HL-60 (cell line): ENCODE data around the gene CNR2.

Source experiments
- DNase-seq, 2 experiments: peaks; one replicate each; pipeline ENCODE4 v3.0.0-alpha.2; 2010 to 2020; ENCODE audit warnings: low read depth in 1 of 2, low spot score in 1 of 2
- H3K27ac ChIP-seq: fragments of 250-450 bp; sonication (Bioruptor Pico); replicated peaks from 2 replicates; pipeline ENCODE4 v1.5.1; 2020; ENCODE audit warnings: mild to moderate bottlenecking, moderate library complexity
- H3K27me3 ChIP-seq: fragments of 250-450 bp; sonication (Bioruptor Pico); 2 replicates; pipeline ENCODE4 v1.5.1; 2021; ENCODE audit warnings: mild to moderate bottlenecking, moderate library complexity; ENCODE audit not compliant: insufficient read depth, poor library complexity, severe bottlenecking
- H3K4me3 ChIP-seq: replicated peaks from 2 replicates; pipeline ENCODE4 v1.5.1; 2011; ENCODE audit warnings: mild to moderate bottlenecking, control low read depth, low read length; ENCODE audit not compliant: insufficient read depth
- CTCF ChIP-seq: IDR thresholded peaks from one replicate; pipeline ENCODE4 v1.5.1; 2011; ENCODE audit warnings: low read length, control low read depth, inconsistent platforms; ENCODE audit not compliant: insufficient read depth
- GABPA ChIP-seq: IDR thresholded peaks from 2 replicates; pipeline ENCODE4 v1.6.1; 2012; ENCODE audit warnings: low read depth
- POLR2AphosphoS5 ChIP-seq: IDR thresholded peaks from 2 replicates; pipeline ENCODE4 v1.6.1; 2012; ENCODE audit warnings: low read depth
- REST ChIP-seq: IDR thresholded peaks from 2 replicates; pipeline ENCODE4 v1.6.1; 2012; ENCODE audit warnings: low read depth; ENCODE audit not compliant: insufficient replicate concordance
- SPI1 ChIP-seq: IDR thresholded peaks from 2 replicates; pipeline ENCODE4 v1.6.1; 2012; ENCODE audit warnings: low read depth, mild to moderate bottlenecking, borderline replicate concordance
- long read RNA-seq: library from polyadenylated mRNA; unstranded; transcript quantifications from one replicate; pipeline ENCODE4 v2.0.0, GENCODE V29; 2020

CNR2 gene
- long read RNA-seq, full-length matches to known transcripts: 13 of 14 reads
- long read RNA-seq, partial matches to known transcripts: 0 of 14 reads
- long read RNA-seq, other reads (novel, unspliced or antisense): 1 of 14 reads

- Histone ChIP-seq H3K27ac (peak within 1 kb of the TSS; percentile 83), H3K4me3 (peak within 1 kb of the TSS; percentile 46), H3K27me3 (no peaks in the 10 kb centered on the region)
- TF ChIP-seq SPI1 (peak; percentile 94), GABPA (no peak), REST (no peak), CTCF (no peak), POLR2AphosphoS5 (peak; percentile 88)
- DNase-seq: peak; percentile 77 to 95
Measured at GRCh38 chr1:23913212-23913880, at the start of gene CNR2. Gene CNR2, minus strand, starts transcription at chr1:23913362. Its CDS starts 37,745 bp downstream, at chr1:23875617.

- peak overlapping the region; percentile 48 for H3K4me3 ChIP-seq
- DNase-seq: no peak
- no peaks in the 10 kb centered on the region for H3K27me3 ChIP-seq
- peak overlapping the region; percentile 100 for H3K27ac ChIP-seq
- TF ChIP-seq REST: no peak
- no peak for TF ChIP-seq GABPA
Measured at GRCh38 chr1:23960291-23961020, 47.3 kb upstream of the CNR2 start.

- Histone ChIP-seq H3K27ac (peak within 1 kb of the TSS; percentile 100), H3K4me3 (peak within 1 kb of the TSS; percentile 48), H3K27me3 (no peaks in the 10 kb centered on the region)
- DNase-seq: peak; percentile 88 to 98
- TF ChIP-seq SPI1 (no peak), REST (peak; percentile 70), GABPA (no peak), POLR2AphosphoS5 (peak; percentile 90), CTCF (no peak)
Measured at GRCh38 chr1:23959461-23960290, 46.5 kb upstream of the CNR2 start, which contains the start of gene PNRC2. Gene PNRC2, plus strand, starts transcription at chr1:23959828. Its CDS starts 1,630 bp downstream, at chr1:23961458.
